ENCODE measurements around the gene DAPK2. TPM values are rescaled to one million over a fixed set of nuclear protein-coding genes. Genes with fewer than 3 reads are reported as not detected.

DAPK2 gene
- total RNA-seq, 1 donor from 2014 or later, result 2.4 TPM

GRCh38 chr15:64051407-64052259 is 5.3 kb upstream of the DAPK2 start:
- no peak overlapping the region for H3K4me3 ChIP-seq
- intact Hi-C loops (cut with DNase I), result no loop called here
- peaks cover 0 to 2% of the 10 kb centered on the region in 2 donors for H3K4me1 ChIP-seq
- no peak overlapping the region for H3K27ac ChIP-seq
- DNase-seq (ENCODE audit: low spot score in 2 of 2), result no peak
- no peaks in the 10 kb centered on the region for H3K27me3 ChIP-seq
- H3K9me3 ChIP-seq, result no peaks in the 10 kb centered on the region
- H3K36me3 ChIP-seq, result no peaks in the 10 kb centered on the region
- TF ChIP-seq CTCF (IDR thresholded peaks at IDR 0.05), result no peak

GRCh38 chr15:64051093-64051402 is 4.8 kb upstream of the DAPK2 start:
- Histone ChIP-seq H3K27ac (no peak overlapping the region), H3K9me3 (no peaks in the 10 kb centered on the region), H3K4me1 (peaks cover 0 to 4% of the 10 kb centered on the region in 2 donors), H3K36me3 (no peaks in the 10 kb centered on the region), H3K4me3 (no peak overlapping the region), H3K27me3 (no peaks in the 10 kb centered on the region)
- intact Hi-C loops (cut with DNase I), result no loop called here
- DNase-seq (ENCODE audit: low spot score in 2 of 2), result no peak
- TF ChIP-seq CTCF (IDR thresholded peaks at IDR 0.05), result no peak

- Histone ChIP-seq H3K36me3 (no peaks in the 10 kb centered on the region), H3K27me3 (no peaks in the 10 kb centered on the region), H3K4me1 (peaks cover 0 to 7% of the 10 kb centered on the region in 2 donors), H3K9me3 (no peaks in the 10 kb centered on the region), H3K27ac (no peak overlapping the region), H3K4me3 (no peak overlapping the region)
- TF ChIP-seq CTCF (IDR thresholded peaks at IDR 0.05), result no peak
- intact Hi-C loops (cut with DNase I), result no loop called here
- no peak for DNase-seq (ENCODE audit: low spot score in 2 of 2)
Measured at GRCh38 chr15:64050281-64051092, 4.2 kb upstream of the DAPK2 start.

GRCh38 chr15:64048781-64049460 is 2.6 kb upstream of the DAPK2 start:
- Histone ChIP-seq H3K36me3 (no peaks in the 10 kb centered on the region), H3K27me3 (no peaks in the 10 kb centered on the region), H3K9me3 (no peaks in the 10 kb centered on the region), H3K4me1 (peaks cover 0 to 8% of the 10 kb centered on the region in 2 donors), H3K4me3 (no peak overlapping the region), H3K27ac (no peak overlapping the region)
- intact Hi-C loops (cut with DNase I), result loop anchor here (5.0 kb wide), 3 partner anchors 102 to 297 kb away; partner anchors contain the start of gene HERC1
- no peak for TF ChIP-seq CTCF (IDR thresholded peaks at IDR 0.05)
- DNase-seq (ENCODE audit: low spot score in 2 of 2), result no peak

GRCh38 chr15:64045774-64046420 is 388 bp downstream of the DAPK2 start:
- no peak for DNase-seq (ENCODE audit: low spot score in 2 of 2)
- Histone ChIP-seq H3K4me3 (peak overlapping the region; percentile 69 to 78), H3K36me3 (no peaks in the 10 kb centered on the region), H3K27ac (no peak overlapping the region), H3K9me3 (no peaks in the 10 kb centered on the region), H3K4me1 (peaks cover 0 to 8% of the 10 kb centered on the region in 2 donors), H3K27me3 (no peaks in the 10 kb centered on the region)
- no peak for TF ChIP-seq CTCF (IDR thresholded peaks at IDR 0.05)
- intact Hi-C loops (cut with DNase I), result loop anchor here (5.0 kb wide), 3 partner anchors 99 to 294 kb away; partner anchors contain the start of gene HERC1

Data from ascending aorta (tissue), 2 donors.